ENCODE results near the gene KCNJ16.

Gene KCNJ16

GRCh38 chr17:70071127-70071526, 3.9 kb upstream of the KCNJ16 start:
- TF ChIP-seq TAF1 (IDR thresholded peaks at IDR 0.05; ENCODE audit: borderline replicate concordance, low read depth, low read length): no peak
- TF ChIP-seq POLR2AphosphoS5 (IDR thresholded peaks at IDR 0.05; ENCODE audit: low read depth, low read length): no peak
- no peak for TF ChIP-seq POLR2A (IDR thresholded peaks at IDR 0.05; ENCODE audit: low read depth, low read length)

GRCh38 chr17:70071620-70072019, 3.4 kb upstream of the KCNJ16 start:
- no peak for TF ChIP-seq POLR2AphosphoS5 (IDR thresholded peaks at IDR 0.05; ENCODE audit: low read depth, low read length)
- TF ChIP-seq POLR2A (IDR thresholded peaks at IDR 0.05; ENCODE audit: low read depth, low read length): no peak
- TF ChIP-seq TAF1 (IDR thresholded peaks at IDR 0.05; ENCODE audit: borderline replicate concordance, low read depth, low read length): no peak
- FAIRE-seq (no peak), DNase-seq (ENCODE audit: insufficient read length) (no peak)

More at GRCh38 chr17:70071127-70071526, 3.9 kb upstream of the KCNJ16 start:
- FAIRE-seq (no peak), DNase-seq (ENCODE audit: insufficient read length) (no peak)

DNA sequence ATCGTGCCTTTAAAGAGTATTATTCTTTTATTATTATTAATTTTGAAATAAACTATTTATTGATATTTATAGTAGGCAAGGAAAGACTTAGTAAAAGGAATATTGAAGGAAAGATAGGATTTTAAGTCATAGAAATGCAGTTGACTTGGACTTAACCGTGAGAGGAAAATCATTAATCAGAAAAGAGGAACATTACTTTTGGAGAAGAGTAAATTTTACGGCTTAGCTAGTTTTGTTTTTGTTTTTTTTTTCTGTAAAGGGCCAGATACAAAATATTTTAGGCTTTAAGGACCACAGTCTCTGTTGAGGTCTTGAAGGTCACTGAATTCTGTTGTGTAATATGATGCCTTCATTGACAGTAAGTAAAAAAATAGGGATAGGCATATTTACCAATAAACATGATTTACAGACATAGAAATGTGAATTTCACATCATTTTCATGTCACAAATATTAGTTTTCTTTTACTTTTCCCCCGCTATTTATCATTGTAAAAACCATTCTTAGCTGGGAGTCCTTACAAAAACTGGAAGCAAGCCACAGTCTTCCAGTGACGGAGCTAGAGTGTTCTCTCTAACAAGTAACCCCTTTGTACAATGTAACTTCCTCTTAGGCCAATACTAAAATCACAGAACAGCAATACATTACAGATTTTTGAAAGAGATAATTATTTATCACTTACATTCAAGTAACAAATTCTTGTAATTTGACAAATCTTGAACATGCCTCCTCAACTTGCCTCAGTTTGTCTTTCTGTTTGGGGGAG, 2.3 kb upstream of the KCNJ16 start:
- no peak for FAIRE-seq
- no peak for DNase-seq (ENCODE audit: insufficient read length)
- TF ChIP-seq POLR2AphosphoS5 (IDR thresholded peaks at IDR 0.05; ENCODE audit: low read depth, low read length): no peak

DNA sequence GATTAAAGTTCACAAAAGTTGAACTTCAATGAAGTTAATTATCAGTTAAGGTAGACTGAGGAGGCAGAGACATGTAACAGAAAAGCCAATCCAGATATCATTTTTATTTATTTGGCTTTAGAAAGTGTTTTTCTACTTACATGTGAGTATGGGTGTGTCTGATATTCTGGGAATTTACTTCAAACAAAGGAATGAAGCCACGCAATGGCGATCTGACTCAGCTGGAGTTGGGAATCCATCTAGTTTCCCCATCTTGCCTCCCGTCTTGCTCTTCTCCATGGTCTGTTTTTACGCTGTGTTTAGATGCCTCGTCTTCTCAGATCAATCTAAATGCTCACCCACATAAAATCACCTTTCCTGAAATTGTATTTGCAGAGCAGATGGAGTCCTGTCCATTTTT, 1.7 kb upstream of the KCNJ16 start:
- DNase-seq (ENCODE audit: insufficient read length) (no peak), FAIRE-seq (no peak)
- TF ChIP-seq TAF1 (IDR thresholded peaks at IDR 0.05; ENCODE audit: borderline replicate concordance, low read depth, low read length) (no peak), POLR2A (IDR thresholded peaks at IDR 0.05; ENCODE audit: low read depth, low read length) (no peak), POLR2AphosphoS5 (IDR thresholded peaks at IDR 0.05; ENCODE audit: low read depth, low read length) (no peak)

GRCh38 chr17:70073799-70074198, 1.2 kb upstream of the KCNJ16 start:
- FAIRE-seq (no peak), DNase-seq (ENCODE audit: insufficient read length) (no peak)
- no peak for TF ChIP-seq POLR2AphosphoS5 (IDR thresholded peaks at IDR 0.05; ENCODE audit: low read depth, low read length)
- TF ChIP-seq POLR2A (IDR thresholded peaks at IDR 0.05; ENCODE audit: low read depth, low read length): no peak
- no peak for TF ChIP-seq TAF1 (IDR thresholded peaks at IDR 0.05; ENCODE audit: borderline replicate concordance, low read depth, low read length)

DNA sequence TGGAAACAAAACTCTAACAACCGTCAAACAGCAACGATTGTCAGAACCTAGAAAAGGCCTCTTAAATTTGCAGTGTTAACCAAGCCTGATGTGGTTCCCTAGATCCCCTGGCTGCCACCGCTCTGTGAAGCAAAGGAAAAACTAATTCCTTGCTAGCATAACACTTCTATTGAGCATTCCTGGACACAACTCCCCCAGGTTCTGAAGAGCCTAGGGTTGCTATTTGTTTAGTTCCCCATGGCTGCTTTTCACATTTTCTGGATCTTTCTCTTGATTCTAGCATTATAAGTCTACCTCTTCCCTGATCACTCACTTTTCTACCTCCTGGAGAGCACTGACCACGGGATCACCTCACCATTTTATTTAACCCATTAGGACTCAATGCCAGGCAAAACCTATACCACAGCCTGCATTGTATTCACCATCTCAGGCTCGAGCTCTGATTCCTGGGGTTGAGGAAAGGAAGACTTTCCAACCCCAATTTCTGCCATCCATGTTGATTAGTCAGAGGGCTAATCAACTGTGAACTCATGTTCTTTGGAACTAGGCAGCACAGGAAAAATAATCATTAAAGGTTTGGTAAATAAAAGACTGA, 692 bp upstream of the KCNJ16 start:
- FAIRE-seq: no peak

GRCh38 chr17:70076189-70076588, 1.2 kb downstream of the KCNJ16 start:
- TF ChIP-seq POLR2AphosphoS5 (IDR thresholded peaks at IDR 0.05; ENCODE audit: low read depth, low read length): no peak
- TF ChIP-seq TAF1 (IDR thresholded peaks at IDR 0.05; ENCODE audit: borderline replicate concordance, low read depth, low read length): no peak
- no peak for TF ChIP-seq POLR2A (IDR thresholded peaks at IDR 0.05; ENCODE audit: low read depth, low read length)
- DNase-seq (ENCODE audit: insufficient read length): no peak
- no peak for FAIRE-seq

More for the DNA sequence above, 692 bp upstream of the KCNJ16 start:
- no peak for TF ChIP-seq TAF1 (IDR thresholded peaks at IDR 0.05; ENCODE audit: borderline replicate concordance, low read depth, low read length)
- no peak for TF ChIP-seq POLR2AphosphoS5 (IDR thresholded peaks at IDR 0.05; ENCODE audit: low read depth, low read length)
- TF ChIP-seq POLR2A (IDR thresholded peaks at IDR 0.05; ENCODE audit: low read depth, low read length): no peak
- DNase-seq (ENCODE audit: insufficient read length): no peak

GRCh38 chr17:70076831-70077230, 1.8 kb downstream of the KCNJ16 start:
- FAIRE-seq (no peak), DNase-seq (ENCODE audit: insufficient read length) (no peak)
- TF ChIP-seq POLR2A (IDR thresholded peaks at IDR 0.05; ENCODE audit: low read depth, low read length) (no peak), TAF1 (IDR thresholded peaks at IDR 0.05; ENCODE audit: borderline replicate concordance, low read depth, low read length) (no peak), POLR2AphosphoS5 (IDR thresholded peaks at IDR 0.05; ENCODE audit: low read depth, low read length) (no peak)

GRCh38 chr17:70078549-70078948, 3.5 kb downstream of the KCNJ16 start:
- FAIRE-seq (no peak), DNase-seq (ENCODE audit: insufficient read length) (no peak)
- TF ChIP-seq TAF1 (IDR thresholded peaks at IDR 0.05; ENCODE audit: borderline replicate concordance, low read depth, low read length): no peak
- no peak for TF ChIP-seq POLR2AphosphoS5 (IDR thresholded peaks at IDR 0.05; ENCODE audit: low read depth, low read length)
- no peak for TF ChIP-seq POLR2A (IDR thresholded peaks at IDR 0.05; ENCODE audit: low read depth, low read length)

GRCh38 chr17:70078994-70079531, 4.0 kb downstream of the KCNJ16 start:
- no peak for TF ChIP-seq TAF1 (IDR thresholded peaks at IDR 0.05; ENCODE audit: borderline replicate concordance, low read depth, low read length)
- no peak for TF ChIP-seq POLR2AphosphoS5 (IDR thresholded peaks at IDR 0.05; ENCODE audit: low read depth, low read length)
- TF ChIP-seq POLR2A (IDR thresholded peaks at IDR 0.05; ENCODE audit: low read depth, low read length): no peak
- no peak for DNase-seq (ENCODE audit: insufficient read length)
- no peak for FAIRE-seq

DNA sequence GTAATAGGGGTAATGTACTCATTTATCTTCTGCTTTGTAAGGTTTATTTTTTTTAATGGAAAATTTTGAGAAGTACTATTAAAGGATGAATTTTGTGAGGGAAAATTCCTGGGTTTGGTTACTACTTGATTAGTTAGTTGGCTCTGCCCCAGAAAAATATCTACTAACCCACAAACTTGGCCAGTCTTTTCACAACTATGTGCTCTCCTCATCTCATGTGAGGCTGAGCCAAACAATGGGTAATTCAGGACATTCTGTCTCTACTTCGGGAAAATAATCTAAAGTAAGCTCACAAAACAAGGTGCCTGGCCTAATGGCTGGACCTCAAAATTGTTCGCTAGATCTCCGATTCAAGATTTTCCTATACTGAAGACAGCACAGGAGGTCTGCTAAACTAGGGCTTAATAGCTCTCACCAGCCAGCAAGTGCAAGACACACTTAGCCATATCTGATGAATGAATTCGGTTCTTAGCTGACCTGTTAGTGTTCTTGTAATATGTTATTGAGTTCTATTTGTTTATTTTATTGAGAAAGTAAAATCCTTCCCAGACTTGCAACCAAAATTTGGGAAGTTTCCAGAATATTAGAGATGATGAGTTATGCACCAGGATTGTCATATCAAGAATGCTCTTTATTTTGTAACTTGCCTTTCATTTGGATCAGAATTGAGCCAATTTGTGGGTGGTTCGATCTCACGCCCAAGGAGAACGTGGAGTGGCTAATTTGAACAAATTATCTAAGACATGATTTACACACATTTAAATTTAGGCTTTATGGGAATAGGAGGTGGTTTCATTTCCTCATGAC, 5.7 kb downstream of the KCNJ16 start:
- DNase-seq (ENCODE audit: insufficient read length) (no peak), FAIRE-seq (no peak)

More for the DNA sequence above, 5.7 kb downstream of the KCNJ16 start:
- no peak for TF ChIP-seq TAF1 (IDR thresholded peaks at IDR 0.05; ENCODE audit: borderline replicate concordance, low read depth, low read length)
